ENCODE results near the gene SLC11A1. TPM values are rescaled to one million over a fixed set of nuclear protein-coding genes. Genes with fewer than 3 reads are reported as not detected.

SLC11A1 gene
- total RNA-seq, 2 experiments from 2014 or later = 0.57 to 0.78 TPM

- Histone ChIP-seq H3K36me3 (ENCODE audit: insufficient read depth, low read length) (no peaks in the 10 kb centered on the region), H3K27ac (ENCODE audit: low read depth, low read length, poor library complexity, severe bottlenecking) (no peak overlapping the region), H3K79me2 (ENCODE audit: insufficient read depth, low read depth, low read length) (no peaks in the 10 kb centered on the region), H3K9me2 (ENCODE audit: insufficient read depth, low read length) (no peaks in the 10 kb centered on the region), H4K20me1 (ENCODE audit: insufficient read depth, low read length) (no peaks in the 10 kb centered on the region), H2AFZ (ENCODE audit: low read length) (no peak overlapping the region), H3K4me1 (ENCODE audit: insufficient read depth, low read length, poor library complexity, severe bottlenecking) (no peaks in the 10 kb centered on the region), H3K4me3 (ENCODE audit: low read depth, low read length, poor library complexity, severe bottlenecking) (no peak overlapping the region), H3K9me3 (ENCODE audit: low read length) (no peaks in the 10 kb centered on the region), H3K4me2 (ENCODE audit: low read length) (no peak overlapping the region)
- POLR2A ChIA-PET = interaction anchor here (0.7 kb wide), 1 partner anchor 1767 kb away, joined by 3 read pairs; no protein-coding TSS in a partner anchor
- TF ChIP-seq CTCF (conservative IDR thresholded peaks at IDR 0.05; ENCODE audit: low read length) = no peak
- no peak for TF ChIP-seq EZH2phosphoT487 (IDR thresholded peaks at IDR 0.05; ENCODE audit: borderline replicate concordance, low read depth, low read length)
- BruUV-seq (replicated peaks) = no TSS peak
- no peak for DNase-seq (ENCODE audit: low spot score)
- intact Hi-C loops (cut with micrococcal nuclease; ENCODE audit: unreplicated experiment) = loop anchor here (10.0 kb wide), 1 partner anchor 415 kb away; no protein-coding TSS in a partner anchor
- CTCF ChIA-PET (ENCODE audit: unreplicated experiment) = no interaction called here
These were observed 48.0 kb downstream of the SLC11A1 start for GRCh38 chr2:218429911-218430692.

- H3K27ac ChIP-seq (ENCODE audit: low read depth, low read length, poor library complexity, severe bottlenecking) = no peak overlapping the region
- DNase-seq (ENCODE audit: low spot score) = no peak
- H3K4me3 ChIP-seq (ENCODE audit: low read depth, low read length, poor library complexity, severe bottlenecking) = no peak overlapping the region
- BruUV-seq (replicated peaks) = no TSS peak
- ChIA-PET CTCF (ENCODE audit: unreplicated experiment) (no interaction called here), POLR2A (interaction anchor here (0.7 kb wide), 2 partner anchors 11 to 300 kb away, joined by 3 to 5 read pairs; no protein-coding TSS in a partner anchor)
- intact Hi-C loops (cut with micrococcal nuclease; ENCODE audit: unreplicated experiment) = loop anchor here (10.0 kb wide), 1 partner anchor 414 kb away; no protein-coding TSS in a partner anchor
- H3K4me1 ChIP-seq (ENCODE audit: insufficient read depth, low read length, poor library complexity, severe bottlenecking) = no peaks in the 10 kb centered on the region
- H3K4me2 ChIP-seq (ENCODE audit: low read length) = no peak overlapping the region
- no peaks in the 10 kb centered on the region for H3K9me2 ChIP-seq (ENCODE audit: insufficient read depth, low read length)
- no peak for TF ChIP-seq EZH2phosphoT487 (IDR thresholded peaks at IDR 0.05; ENCODE audit: borderline replicate concordance, low read depth, low read length)
- TF ChIP-seq CTCF (conservative IDR thresholded peaks at IDR 0.05; ENCODE audit: low read length) = no peak
- H2AFZ ChIP-seq (ENCODE audit: low read length) = no peak overlapping the region
- H3K79me2 ChIP-seq (ENCODE audit: insufficient read depth, low read depth, low read length) = no peaks in the 10 kb centered on the region
- H3K9me3 ChIP-seq (ENCODE audit: low read length) = no peaks in the 10 kb centered on the region
- H4K20me1 ChIP-seq (ENCODE audit: insufficient read depth, low read length) = no peaks in the 10 kb centered on the region
- no peaks in the 10 kb centered on the region for H3K36me3 ChIP-seq (ENCODE audit: insufficient read depth, low read length)
These were observed 48.6 kb downstream of the SLC11A1 start for GRCh38 chr2:218430721-218431120.

- no peak overlapping the region for H3K27ac ChIP-seq (ENCODE audit: low read depth, low read length, poor library complexity, severe bottlenecking)
- no peak overlapping the region for H3K4me2 ChIP-seq (ENCODE audit: low read length)
- no peaks in the 10 kb centered on the region for H3K36me3 ChIP-seq (ENCODE audit: insufficient read depth, low read length)
- H3K79me2 ChIP-seq (ENCODE audit: insufficient read depth, low read depth, low read length) = no peaks in the 10 kb centered on the region
- H3K9me2 ChIP-seq (ENCODE audit: insufficient read depth, low read length) = no peaks in the 10 kb centered on the region
- ChIA-PET POLR2A (interaction anchor here (1.1 kb wide), 1 partner anchor 132 kb away, joined by 5 read pairs; no protein-coding TSS in a partner anchor), CTCF (ENCODE audit: unreplicated experiment) (no interaction called here)
- H2AFZ ChIP-seq (ENCODE audit: low read length) = no peak overlapping the region
- no peaks in the 10 kb centered on the region for H3K4me1 ChIP-seq (ENCODE audit: insufficient read depth, low read length, poor library complexity, severe bottlenecking)
- TF ChIP-seq EZH2phosphoT487 (IDR thresholded peaks at IDR 0.05; ENCODE audit: borderline replicate concordance, low read depth, low read length) (no peak), CTCF (conservative IDR thresholded peaks at IDR 0.05; ENCODE audit: low read length) (no peak)
- no TSS peak for BruUV-seq (replicated peaks)
- H3K9me3 ChIP-seq (ENCODE audit: low read length) = no peaks in the 10 kb centered on the region
- H4K20me1 ChIP-seq (ENCODE audit: insufficient read depth, low read length) = no peaks in the 10 kb centered on the region
- no peak for DNase-seq (ENCODE audit: low spot score)
- H3K4me3 ChIP-seq (ENCODE audit: low read depth, low read length, poor library complexity, severe bottlenecking) = no peak overlapping the region
- intact Hi-C loops (cut with micrococcal nuclease; ENCODE audit: unreplicated experiment) = loop anchor here (10.0 kb wide), 1 partner anchor 413 kb away; no protein-coding TSS in a partner anchor
These were observed 49.8 kb downstream of the SLC11A1 start for GRCh38 chr2:218431878-218432277.
